ENCODE data around the gene REX1BD. TPM values are rescaled to one million over a fixed set of nuclear protein-coding genes. Genes with fewer than 3 reads are reported as not detected.

Gene REX1BD
- total RNA-seq, 2 donors from 2014 or later, result 98.9 to 149 TPM

GRCh38 chr19:18603958-18604819 is 15.6 kb downstream of the REX1BD start:
- peaks cover 10% of the 10 kb centered on the region for H3K4me1 ChIP-seq (replicated peaks)
- H3K27ac ChIP-seq, result no peak overlapping the region
- no peaks in the 10 kb centered on the region for H3K9me3 ChIP-seq
- intact Hi-C loops (cut with DNase I), result no loop called here
- DNase-seq (ENCODE audit: low spot score), result no peak
- H3K4me3 ChIP-seq, result no peak overlapping the region
- 55% methylated on average over 15 of the region's 26 CpGs for WGBS
- peaks cover 23% of the 10 kb centered on the region for H3K27me3 ChIP-seq (replicated peaks; ENCODE audit: insufficient read depth)
- H3K36me3 ChIP-seq, result no peaks in the 10 kb centered on the region
- TF ChIP-seq POLR2A (IDR thresholded peaks at IDR 0.05), result no peak
- TF ChIP-seq POLR2AphosphoS5 (IDR thresholded peaks at IDR 0.05), result no peak
- TF ChIP-seq CTCF (IDR thresholded peaks at IDR 0.05), result no peak

GRCh38 chr19:18604820-18605159 is 16.2 kb downstream of the REX1BD start:
- DNase-seq (ENCODE audit: low spot score), result no peak
- no peaks in the 10 kb centered on the region for H3K9me3 ChIP-seq
- WGBS, result 58% methylated on average over 10 of the region's 10 CpGs
- peaks cover 28% of the 10 kb centered on the region for H3K27me3 ChIP-seq (replicated peaks; ENCODE audit: insufficient read depth)
- H3K36me3 ChIP-seq, result no peaks in the 10 kb centered on the region
- intact Hi-C loops (cut with DNase I), result no loop called here
- no peak overlapping the region for H3K4me3 ChIP-seq
- peaks cover 10% of the 10 kb centered on the region for H3K4me1 ChIP-seq (replicated peaks)
- H3K27ac ChIP-seq, result no peak overlapping the region
- no peak for TF ChIP-seq POLR2A (IDR thresholded peaks at IDR 0.05)
- no peak for TF ChIP-seq CTCF (IDR thresholded peaks at IDR 0.05)
- no peak for TF ChIP-seq POLR2AphosphoS5 (IDR thresholded peaks at IDR 0.05)

DNA sequence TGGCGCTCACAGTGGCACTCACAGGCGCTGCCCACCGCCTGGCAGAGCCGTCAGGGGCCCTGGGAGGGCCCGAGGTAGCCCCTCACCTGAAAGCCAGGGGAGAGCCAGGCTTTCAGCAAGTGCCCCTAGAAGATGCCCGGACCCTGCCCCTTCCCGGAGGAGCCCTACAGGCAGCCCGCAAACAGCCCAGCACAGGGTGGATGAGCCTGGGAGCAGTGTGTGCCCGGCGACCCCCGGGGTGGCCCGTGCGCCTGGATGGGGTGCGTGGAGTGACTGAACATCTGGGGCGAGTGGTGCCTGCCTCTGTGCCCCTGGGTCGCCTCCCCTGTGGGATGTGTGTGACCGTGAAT is 16.6 kb downstream of the REX1BD start:
- WGBS, result 35% methylated on average over 11 of the region's 17 CpGs
- peaks cover 31% of the 10 kb centered on the region for H3K27me3 ChIP-seq (replicated peaks; ENCODE audit: insufficient read depth)
- H3K9me3 ChIP-seq, result no peaks in the 10 kb centered on the region
- no peak overlapping the region for H3K4me3 ChIP-seq
- no peak overlapping the region for H3K27ac ChIP-seq
- TF ChIP-seq POLR2A (IDR thresholded peaks at IDR 0.05) (no peak), POLR2AphosphoS5 (IDR thresholded peaks at IDR 0.05) (no peak), CTCF (IDR thresholded peaks at IDR 0.05) (no peak)
- H3K4me1 ChIP-seq (replicated peaks), result peaks cover 10% of the 10 kb centered on the region
- DNase-seq (ENCODE audit: low spot score), result no peak
- H3K36me3 ChIP-seq, result no peaks in the 10 kb centered on the region
- intact Hi-C loops (cut with DNase I), result no loop called here

DNA sequence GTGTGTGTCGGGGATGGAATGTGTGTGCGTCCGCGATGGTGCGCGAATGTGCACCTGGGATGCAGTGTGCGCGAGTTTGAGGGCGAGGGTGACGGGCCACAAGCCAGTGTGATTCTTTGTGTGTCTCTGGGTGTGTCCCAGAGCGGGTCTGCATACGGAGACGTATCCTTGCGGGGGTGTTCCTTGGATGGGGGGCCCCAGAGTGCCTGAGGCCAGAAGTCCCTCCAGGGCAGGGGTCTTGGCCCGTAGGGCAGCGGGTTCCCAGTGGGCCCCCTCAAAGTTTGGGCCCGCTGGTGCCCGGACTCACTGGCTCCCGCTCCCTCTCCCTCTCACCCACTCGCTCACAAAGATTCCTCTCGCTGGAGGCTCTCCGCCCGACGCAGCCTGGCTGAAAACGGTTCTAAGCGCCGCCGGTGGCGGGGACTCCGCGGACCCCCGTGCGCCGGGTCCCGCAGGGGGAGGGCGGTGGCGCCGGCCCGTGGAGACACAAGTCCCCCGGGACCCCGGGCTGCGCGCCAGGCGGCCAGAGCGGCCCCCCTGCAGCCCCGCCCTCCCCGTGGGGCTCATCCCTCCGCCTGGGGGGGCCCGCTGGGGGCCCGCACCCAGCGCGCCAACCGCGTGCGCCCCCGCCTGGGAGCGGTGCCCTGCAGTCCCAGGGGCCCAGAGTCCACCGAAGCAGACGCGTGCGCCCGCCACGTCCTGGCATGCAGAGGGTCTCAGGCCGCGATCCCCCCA is 17.1 kb downstream of the REX1BD start:
- no peak overlapping the region for H3K4me3 ChIP-seq

More for the DNA sequence above, 17.1 kb downstream of the REX1BD start:
- H3K9me3 ChIP-seq, result no peaks in the 10 kb centered on the region
- peaks cover 37% of the 10 kb centered on the region for H3K27me3 ChIP-seq (replicated peaks; ENCODE audit: insufficient read depth)
- no peaks in the 10 kb centered on the region for H3K36me3 ChIP-seq
- no peak for DNase-seq (ENCODE audit: low spot score)
- WGBS, result 9% methylated on average over 42 of the region's 65 CpGs
- intact Hi-C loops (cut with DNase I), result no loop called here
- TF ChIP-seq CTCF (IDR thresholded peaks at IDR 0.05), result no peak
- no peak for TF ChIP-seq POLR2AphosphoS5 (IDR thresholded peaks at IDR 0.05)
- H3K27ac ChIP-seq, result no peak overlapping the region
- peaks cover 10% of the 10 kb centered on the region for H3K4me1 ChIP-seq (replicated peaks)

Measured in prostate gland (tissue), 2 donors.